ENCODE results near the gene FRYL.
"Not testable (repeated sequence)": the region's sequence is repeated elsewhere in the genome, so short reads cannot be mapped to it uniquely, and the experiment has no call there.

The FRYL gene

DNA sequence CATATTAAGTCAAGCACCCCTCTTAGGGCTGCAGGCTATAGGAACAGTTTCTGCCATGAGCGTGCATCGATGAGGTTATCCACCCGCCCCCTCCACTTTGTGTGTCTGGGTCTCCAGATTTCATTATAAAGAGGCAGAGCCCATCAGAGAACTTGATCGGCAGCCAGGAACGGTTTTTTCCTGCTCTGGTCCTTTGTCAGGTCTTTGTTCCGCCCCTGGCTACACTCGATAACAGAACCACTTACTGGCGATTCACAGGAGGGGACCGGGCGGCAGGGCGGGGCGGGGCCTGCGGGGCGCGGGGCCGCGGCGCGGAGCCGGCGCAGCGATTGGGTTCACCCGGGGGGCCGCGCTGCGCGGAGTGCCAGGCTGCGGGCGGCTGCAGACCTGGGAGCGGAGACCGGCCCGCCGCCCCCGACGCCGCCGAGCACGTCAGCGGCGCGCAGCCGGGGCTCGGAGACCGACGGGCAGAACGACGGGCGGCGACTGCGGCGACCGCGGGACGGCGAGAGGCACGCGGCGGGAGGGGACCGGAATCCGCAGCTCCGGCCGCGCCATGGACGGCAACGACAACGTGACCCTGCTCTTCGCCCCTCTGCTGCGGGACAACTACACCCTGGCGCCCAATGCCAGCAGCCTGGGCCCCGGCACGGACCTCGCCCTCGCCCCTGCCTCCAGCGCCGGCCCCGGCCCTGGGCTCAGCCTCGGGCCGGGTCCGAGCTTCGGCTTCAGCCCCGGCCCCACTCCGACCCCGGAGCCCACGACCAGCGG lies 296.9 kb downstream of the FRYL start, which contains the start of gene SLC10A4:
TSS of gene SLC10A4 (plus strand) at position 338 of the 771 bp plus-strand sequence. CDS start at position 557, 219 bp downstream.
- TF ChIP-seq TAF1 (IDR thresholded peaks at IDR 0.05; ENCODE audit: borderline replicate concordance, low read depth, low read length) (no peak), POLR2A (IDR thresholded peaks at IDR 0.05; ENCODE audit: low read depth, low read length) (no peak), POLR2AphosphoS5 (IDR thresholded peaks at IDR 0.05; ENCODE audit: low read depth, low read length) (no peak)
- DNase-seq (ENCODE audit: insufficient read length) (peak; percentile 37), FAIRE-seq (no peak)

DNA sequence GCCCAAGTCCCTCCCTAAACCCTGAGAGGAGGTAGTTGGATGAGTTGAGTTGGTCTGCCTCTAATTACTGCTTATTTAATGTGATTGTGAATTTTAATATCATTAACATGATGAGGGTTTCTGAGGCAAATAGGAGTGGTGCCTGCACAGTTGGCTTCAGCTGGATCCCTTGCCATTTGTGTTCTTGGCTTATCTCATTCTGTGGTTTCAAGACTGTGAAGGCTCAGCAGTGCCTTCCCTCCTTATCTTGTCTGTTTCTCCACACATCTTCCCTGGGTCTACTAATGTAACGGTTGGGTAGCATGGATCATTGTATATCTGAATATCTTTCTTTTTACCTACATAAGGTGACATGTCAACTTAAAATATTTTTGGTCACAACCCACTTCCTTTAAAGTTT lies 298.5 kb downstream of the FRYL start:
- DNase-seq (ENCODE audit: insufficient read length) (no peak), FAIRE-seq (no peak)
- TF ChIP-seq POLR2A (IDR thresholded peaks at IDR 0.05; ENCODE audit: low read depth, low read length), result no peak
- TF ChIP-seq POLR2AphosphoS5 (IDR thresholded peaks at IDR 0.05; ENCODE audit: low read depth, low read length), result no peak
- no peak for TF ChIP-seq TAF1 (IDR thresholded peaks at IDR 0.05; ENCODE audit: borderline replicate concordance, low read depth, low read length)

DNA sequence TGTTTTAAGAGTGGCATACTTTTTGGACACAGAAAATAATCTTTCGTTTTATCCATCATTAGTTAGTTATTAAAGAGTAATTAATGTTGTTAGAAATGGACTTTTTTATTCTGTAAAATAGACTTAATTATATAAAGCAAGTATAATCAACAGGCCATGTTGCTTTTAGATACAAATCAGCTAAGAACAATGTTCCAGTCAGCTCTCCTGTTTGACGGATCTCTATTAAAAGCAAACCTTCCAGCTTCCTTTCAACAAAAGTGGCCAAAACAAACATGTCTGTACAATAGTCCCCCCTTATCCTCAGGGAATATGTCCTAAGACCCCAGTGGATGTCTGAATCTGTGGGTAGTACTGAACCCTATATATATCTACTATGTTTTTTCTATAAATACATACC lies 301.8 kb downstream of the FRYL start:
- FAIRE-seq (no peak), DNase-seq (ENCODE audit: insufficient read length) (no peak)
- TF ChIP-seq POLR2A (IDR thresholded peaks at IDR 0.05; ENCODE audit: low read depth, low read length) (no peak), TAF1 (IDR thresholded peaks at IDR 0.05; ENCODE audit: borderline replicate concordance, low read depth, low read length) (no peak), POLR2AphosphoS5 (IDR thresholded peaks at IDR 0.05; ENCODE audit: low read depth, low read length) (no peak)

GRCh38 chr4:48475770-48476169 lies 304.3 kb downstream of the FRYL start:
- no peak for DNase-seq (ENCODE audit: insufficient read length)
- TF ChIP-seq TAF1 (IDR thresholded peaks at IDR 0.05; ENCODE audit: borderline replicate concordance, low read depth, low read length) (no peak), POLR2A (IDR thresholded peaks at IDR 0.05; ENCODE audit: low read depth, low read length) (no peak), POLR2AphosphoS5 (IDR thresholded peaks at IDR 0.05; ENCODE audit: low read depth, low read length) (no peak)
- FAIRE-seq, result no peak

GRCh38 chr4:48472794-48473193 lies 307.3 kb downstream of the FRYL start:
- FAIRE-seq, result no peak
- DNase-seq (ENCODE audit: insufficient read length), result no peak
- no peak for TF ChIP-seq POLR2AphosphoS5 (IDR thresholded peaks at IDR 0.05; ENCODE audit: low read depth, low read length)

- TF ChIP-seq POLR2A (IDR thresholded peaks at IDR 0.05; ENCODE audit: low read depth, low read length) (no peak), POLR2AphosphoS5 (IDR thresholded peaks at IDR 0.05; ENCODE audit: low read depth, low read length) (no peak), TAF1 (IDR thresholded peaks at IDR 0.05; ENCODE audit: borderline replicate concordance, low read depth, low read length) (no peak)
- DNase-seq (ENCODE audit: insufficient read length) (no peak), FAIRE-seq (no peak)
These were observed 309.5 kb downstream of the FRYL start for GRCh38 chr4:48470570-48470969.

DNA sequence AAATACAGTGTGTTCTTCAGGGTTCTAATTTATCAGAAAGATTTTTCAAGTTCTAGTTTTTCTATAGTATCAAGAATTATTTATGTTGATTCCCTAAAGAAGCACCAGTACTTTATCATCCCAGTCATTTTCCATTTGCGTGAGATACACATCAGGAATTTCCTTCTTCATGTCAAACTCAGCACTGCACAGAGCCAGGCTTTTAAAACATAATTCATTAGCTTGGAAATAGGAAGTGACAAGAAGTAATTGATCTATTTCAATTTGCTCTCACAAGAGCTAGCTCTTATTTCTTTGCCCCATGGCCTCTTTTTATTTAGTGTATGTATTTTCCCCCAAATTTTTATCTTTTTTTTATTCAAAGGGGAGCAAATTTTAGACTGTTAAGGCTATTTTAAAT lies 309.9 kb downstream of the FRYL start:
- no peak for TF ChIP-seq POLR2AphosphoS5 (IDR thresholded peaks at IDR 0.05; ENCODE audit: low read depth, low read length)
- TF ChIP-seq TAF1 (IDR thresholded peaks at IDR 0.05; ENCODE audit: borderline replicate concordance, low read depth, low read length), result no peak
- no peak for TF ChIP-seq POLR2A (IDR thresholded peaks at IDR 0.05; ENCODE audit: low read depth, low read length)
- DNase-seq (ENCODE audit: insufficient read length), result no peak
- no peak for FAIRE-seq

DNA sequence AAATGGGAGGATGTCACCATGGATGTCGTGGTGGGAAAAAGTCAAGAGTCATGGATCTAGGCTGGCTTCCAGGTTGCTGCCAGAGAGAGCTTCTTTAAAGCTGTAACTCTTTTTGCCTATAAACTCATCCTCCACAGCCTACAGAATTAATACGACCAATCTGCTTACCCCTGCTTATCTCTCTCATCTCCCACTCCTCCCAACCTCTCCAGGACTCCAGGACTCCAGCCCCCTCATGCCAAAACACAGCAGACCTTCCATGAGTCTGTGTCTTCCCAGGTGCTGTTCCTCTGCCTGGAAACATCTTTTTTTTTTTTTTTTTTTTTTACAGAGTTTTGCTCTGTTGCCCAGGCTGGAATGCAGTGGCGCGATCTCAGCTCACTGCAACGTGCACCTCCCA lies 312.2 kb downstream of the FRYL start:
- DNase-seq (ENCODE audit: insufficient read length) (no peak), FAIRE-seq (no peak)
- no peak for TF ChIP-seq POLR2A (IDR thresholded peaks at IDR 0.05; ENCODE audit: low read depth, low read length)
- TF ChIP-seq TAF1 (IDR thresholded peaks at IDR 0.05; ENCODE audit: borderline replicate concordance, low read depth, low read length), result no peak
- TF ChIP-seq POLR2AphosphoS5 (IDR thresholded peaks at IDR 0.05; ENCODE audit: low read depth, low read length), result no peak

GRCh38 chr4:48467442-48467841 lies 312.6 kb downstream of the FRYL start:
- TF ChIP-seq POLR2A (IDR thresholded peaks at IDR 0.05; ENCODE audit: low read depth, low read length) (no peak), TAF1 (IDR thresholded peaks at IDR 0.05; ENCODE audit: borderline replicate concordance, low read depth, low read length) (no peak), POLR2AphosphoS5 (IDR thresholded peaks at IDR 0.05; ENCODE audit: low read depth, low read length) (no peak)
- FAIRE-seq (no peak), DNase-seq (ENCODE audit: insufficient read length) (no peak)

- FAIRE-seq (no peak), DNase-seq (ENCODE audit: insufficient read length) (no peak)
- no peak for TF ChIP-seq TAF1 (IDR thresholded peaks at IDR 0.05; ENCODE audit: borderline replicate concordance, low read depth, low read length)
These were observed 317.7 kb downstream of the FRYL start for GRCh38 chr4:48462363-48462762.

GRCh38 chr4:48461000-48461399 lies 319.1 kb downstream of the FRYL start:
- TF ChIP-seq POLR2A (IDR thresholded peaks at IDR 0.05; ENCODE audit: low read depth, low read length) (no peak), TAF1 (IDR thresholded peaks at IDR 0.05; ENCODE audit: borderline replicate concordance, low read depth, low read length) (no peak), POLR2AphosphoS5 (IDR thresholded peaks at IDR 0.05; ENCODE audit: low read depth, low read length) (no peak)
- no peak for DNase-seq (ENCODE audit: insufficient read length)
- no peak for FAIRE-seq

DNA sequence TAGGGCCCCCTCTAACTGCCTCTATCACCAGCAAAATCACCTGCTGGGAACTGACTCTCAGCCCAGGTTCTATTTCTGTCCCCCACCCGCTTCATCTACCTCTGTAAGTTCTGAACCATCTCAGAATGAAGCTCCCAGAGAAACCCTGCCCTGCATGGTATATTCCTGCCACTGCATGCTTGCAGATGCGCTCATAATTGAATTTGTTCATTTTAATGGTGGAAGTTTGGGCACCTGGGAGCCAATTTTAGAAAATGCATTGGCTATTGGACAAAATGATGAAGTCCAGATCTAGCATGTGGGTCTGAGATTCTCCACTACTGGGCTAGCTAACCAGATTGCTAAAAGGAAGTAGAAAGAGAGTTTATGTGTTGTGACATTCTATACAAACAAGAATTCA lies 325.5 kb downstream of the FRYL start:
- FAIRE-seq (no peak), DNase-seq (ENCODE audit: insufficient read length) (no peak)
- TF ChIP-seq POLR2AphosphoS5 (IDR thresholded peaks at IDR 0.05; ENCODE audit: low read depth, low read length), result no peak
- no peak for TF ChIP-seq TAF1 (IDR thresholded peaks at IDR 0.05; ENCODE audit: borderline replicate concordance, low read depth, low read length)
- TF ChIP-seq POLR2A (IDR thresholded peaks at IDR 0.05; ENCODE audit: low read depth, low read length), result no peak

DNA sequence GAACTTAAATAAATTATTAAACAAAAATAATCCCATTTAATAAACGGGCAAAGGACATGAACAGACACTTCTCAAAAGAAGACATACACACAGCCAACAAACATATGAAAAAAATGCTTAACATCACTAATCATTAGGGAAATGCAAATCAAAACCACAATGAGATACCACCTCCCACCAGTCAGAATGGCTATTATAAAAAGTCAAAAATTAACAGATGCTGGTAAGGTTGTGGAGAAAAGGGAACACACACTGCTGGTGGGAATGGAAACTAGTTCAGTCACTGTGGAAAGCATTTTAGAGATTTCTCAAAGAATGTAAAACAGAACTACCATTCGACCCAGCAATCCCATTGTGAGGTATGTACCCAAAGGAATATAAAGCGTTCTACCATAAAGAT lies 328.4 kb downstream of the FRYL start:
- DNase-seq (ENCODE audit: insufficient read length); FAIRE-seq: not testable (repeated sequence)
